HepG2 (cell line): ENCODE results near the gene SPTBN2. TPM values are rescaled to one million over a fixed set of nuclear protein-coding genes. Genes with fewer than 3 reads are reported as not detected.

Experiments used
- BATF2 ChIP-seq: sonication (generic); formaldehyde crosslinking; IDR thresholded peaks from 2 replicates; pipeline ENCODE4 v1.8.0; 2022; ENCODE audit warnings: mild to moderate bottlenecking, missing genetic modification reagents, moderate library complexity
- BRD4 ChIP-seq: sonication (generic); formaldehyde crosslinking; IDR thresholded peaks from 2 replicates; pipeline ENCODE4 v1.4.0; 2020; ENCODE audit warnings: missing genetic modification reagents
- DMTF1 ChIP-seq: sonication (generic); formaldehyde crosslinking; IDR thresholded peaks from 2 replicates; pipeline ENCODE4 v1.4.0; 2020; ENCODE audit warnings: mild to moderate bottlenecking, missing genetic modification reagents
- GLMP ChIP-seq: sonication (generic); formaldehyde crosslinking; IDR thresholded peaks from 2 replicates; pipeline ENCODE4 v1.9.0; 2021; ENCODE audit warnings: missing genetic modification reagents, mild to moderate bottlenecking, borderline replicate concordance
- HNRNPUL1 ChIP-seq: fragments of 200-400 bp; formaldehyde crosslinking; IDR thresholded peaks from 2 replicates; pipeline ENCODE4 v1.6.1; 2017; ENCODE audit warnings: low read depth, mild to moderate bottlenecking, low read length, moderate library complexity
- ISL2 ChIP-seq: sonication (generic); formaldehyde crosslinking; IDR thresholded peaks from 2 replicates; pipeline ENCODE4 v1.5.0; 2020; ENCODE audit warnings: missing genetic modification reagents
- KDM5A ChIP-seq: fragments of 200-600 bp; sonication (generic); IDR thresholded peaks from 2 replicates; pipeline ENCODE4 v1.7.0; 2018; ENCODE audit warnings: antibody characterized with exemption, mild to moderate bottlenecking, low read length, borderline replicate concordance
- KLF13 ChIP-seq: sonication (generic); formaldehyde crosslinking; IDR thresholded peaks from 2 replicates; pipeline ENCODE4 v1.4.0; 2020; ENCODE audit warnings: mild to moderate bottlenecking, missing genetic modification reagents
- KLF9 ChIP-seq: IDR thresholded peaks from 2 replicates; pipeline ENCODE4 v1.6.1; 2016; ENCODE audit warnings: low read depth
- MBD4 ChIP-seq: IDR thresholded peaks from 2 replicates; pipeline ENCODE4 v1.6.1; 2012; ENCODE audit warnings: low read length, inconsistent platforms, borderline replicate concordance
- STAG1 ChIP-seq: sonication (generic); formaldehyde crosslinking; IDR thresholded peaks from 2 replicates; pipeline ENCODE4 v1.4.0; 2020; ENCODE audit warnings: missing genetic modification reagents
- TGIF2 ChIP-seq: IDR thresholded peaks from 2 replicates; pipeline ENCODE4 v1.6.1; 2016; ENCODE audit warnings: control low read depth, missing compliant biosample characterization
- TRIM24 ChIP-seq: sonication (generic); formaldehyde crosslinking; IDR thresholded peaks from 2 replicates; pipeline ENCODE4 v1.8.0; 2022; ENCODE audit warnings: mild to moderate bottlenecking, missing genetic modification reagents
- ZBTB26 ChIP-seq: IDR thresholded peaks from 2 replicates; pipeline ENCODE4 v1.6.1; 2016; ENCODE audit warnings: missing compliant biosample characterization, missing genetic modification reagents, borderline replicate concordance
- ZBTB7B ChIP-seq: sonication (generic); formaldehyde crosslinking; IDR thresholded peaks from 2 replicates; pipeline ENCODE4 v1.4.0; 2020; ENCODE audit warnings: missing genetic modification reagents
- ZFP91 ChIP-seq: sonication (generic); formaldehyde crosslinking; IDR thresholded peaks from 2 replicates; pipeline ENCODE4 v1.9.0; 2022; ENCODE audit warnings: missing genetic modification reagents, mild to moderate bottlenecking, borderline replicate concordance
- ZNF33B ChIP-seq: sonication (generic); formaldehyde crosslinking; IDR thresholded peaks from 2 replicates; pipeline ENCODE4 v1.5.1; 2020; ENCODE audit warnings: mild to moderate bottlenecking, missing genetic modification reagents
- ZNF451 ChIP-seq: sonication (generic); formaldehyde crosslinking; IDR thresholded peaks from 2 replicates; pipeline ENCODE4 v1.5.0; 2020; ENCODE audit warnings: mild to moderate bottlenecking, missing genetic modification reagents
- ZNF512B ChIP-seq: sonication (generic); formaldehyde crosslinking; IDR thresholded peaks from 2 replicates; pipeline ENCODE4 v1.5.1; 2020; ENCODE audit warnings: missing genetic modification reagents, mild to moderate bottlenecking, borderline replicate concordance
- ZNF674 ChIP-seq: sonication (generic); formaldehyde crosslinking; IDR thresholded peaks from 2 replicates; pipeline ENCODE4 v1.5.0; 2020; ENCODE audit warnings: low read depth, mild to moderate bottlenecking, missing genetic modification reagents
- ZNF891 ChIP-seq: sonication (generic); formaldehyde crosslinking; IDR thresholded peaks from 2 replicates; pipeline ENCODE4 v1.5.0; 2020; ENCODE audit warnings: mild to moderate bottlenecking, missing genetic modification reagents
- polyA plus RNA-seq, 8 experiments: library from polyadenylated mRNA; depleted of rRNA in 3 of 8; stranded (reverse) in 7 of 8; unstranded in 1 of 8; fragments of >200 nt; fragmentation: Illumina TruSeq in 4 of 8; extraction: Trizol in 4 of 8; gene quantifications; 2 replicates each; pipeline versions ENCODE4 v1.2.1 to v1.2.3, GENCODE V29; 2011 to 2016; ENCODE audit warnings: low read depth in 4 of 8, missing spikeins in 1 of 8, mixed read lengths in 1 of 8; ENCODE audit not compliant: insufficient read depth in 1 of 8
- total RNA-seq, 5 experiments: library from RNA; depleted of rRNA; stranded (reverse); fragments of >200 nt; fragmentation: Illumina TruSeq; extraction: Trizol; gene quantifications; 2 replicates each; pipeline ENCODE4 v1.2.3, GENCODE V29; 2016; ENCODE audit warnings: low read depth in 1 of 5

Gene SPTBN2
- total and polyA plus RNA-seq, 2 of the 13 experiments (the other 11 are each of a cell fraction or from before 2014, with no cell fraction given) = 0.65 to 4.0 TPM

- TF ChIP-seq MBD4 (no peak), KLF13 (CRISPR knock-in tag) (no peak), ZNF674 (CRISPR knock-in tag) (no peak), ZNF512B (CRISPR knock-in tag) (no peak), TGIF2 (CRISPR knock-in tag) (no peak), ZFP91 (CRISPR knock-in tag) (peak; percentile 54), TRIM24 (CRISPR knock-in tag) (no peak), KDM5A (no peak), ZNF33B (CRISPR knock-in tag) (no peak), STAG1 (CRISPR knock-in tag) (peak; percentile 97), ZBTB7B (peak; percentile 56; the same call in 1 of the 2 replicates), GLMP (CRISPR knock-in tag) (no peak), BATF2 (CRISPR knock-in tag) (no peak), ZNF451 (0 out of 2 replicates have a peak, but pooled peaks have one; percentile 62), ZBTB26 (CRISPR knock-in tag) (no peak), ISL2 (no peak), HNRNPUL1 (no peak), BRD4 (CRISPR knock-in tag) (no peak), KLF9 (CRISPR knock-in tag) (no peak), DMTF1 (no peak), ZNF891 (no peak)
These were observed 34.2 kb downstream of the SPTBN2 start (continued) for GRCh38 chr11:66694732-66695207.
